GM12874 (cell line): ENCODE data around the gene SAMD1.

Experiments
- TF ChIP-seq, protein P1 (sequence below): IDR thresholded peaks from 2 replicates; pipeline ENCODE4 v1.5.1; 2011; ENCODE audit warnings: low read depth, mild to moderate bottlenecking, control low read depth, low read length, moderate library complexity; ENCODE audit not compliant: insufficient read depth

Gene SAMD1

DNA sequence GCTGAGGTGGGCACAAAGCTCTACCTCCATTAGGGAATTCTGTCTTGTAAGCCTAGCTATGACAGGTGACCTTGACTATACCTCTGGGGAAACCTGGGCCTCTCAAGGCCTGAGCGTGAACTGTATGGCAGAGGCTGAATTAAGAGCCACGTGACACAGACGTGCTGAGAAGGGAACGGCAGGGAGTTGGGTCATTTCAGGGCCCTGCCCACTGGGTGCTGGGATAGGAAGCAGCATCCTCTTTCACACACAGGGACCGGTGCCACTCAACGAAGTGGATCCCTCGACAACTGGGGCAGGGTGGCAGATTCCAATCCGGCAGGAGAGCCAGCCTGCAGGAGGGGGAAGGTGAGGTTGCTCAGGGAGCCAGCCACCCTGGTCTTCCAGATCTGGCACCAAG lies 36.6 kb upstream of the SAMD1 start:
- TF ChIP-seq, protein P1, sequence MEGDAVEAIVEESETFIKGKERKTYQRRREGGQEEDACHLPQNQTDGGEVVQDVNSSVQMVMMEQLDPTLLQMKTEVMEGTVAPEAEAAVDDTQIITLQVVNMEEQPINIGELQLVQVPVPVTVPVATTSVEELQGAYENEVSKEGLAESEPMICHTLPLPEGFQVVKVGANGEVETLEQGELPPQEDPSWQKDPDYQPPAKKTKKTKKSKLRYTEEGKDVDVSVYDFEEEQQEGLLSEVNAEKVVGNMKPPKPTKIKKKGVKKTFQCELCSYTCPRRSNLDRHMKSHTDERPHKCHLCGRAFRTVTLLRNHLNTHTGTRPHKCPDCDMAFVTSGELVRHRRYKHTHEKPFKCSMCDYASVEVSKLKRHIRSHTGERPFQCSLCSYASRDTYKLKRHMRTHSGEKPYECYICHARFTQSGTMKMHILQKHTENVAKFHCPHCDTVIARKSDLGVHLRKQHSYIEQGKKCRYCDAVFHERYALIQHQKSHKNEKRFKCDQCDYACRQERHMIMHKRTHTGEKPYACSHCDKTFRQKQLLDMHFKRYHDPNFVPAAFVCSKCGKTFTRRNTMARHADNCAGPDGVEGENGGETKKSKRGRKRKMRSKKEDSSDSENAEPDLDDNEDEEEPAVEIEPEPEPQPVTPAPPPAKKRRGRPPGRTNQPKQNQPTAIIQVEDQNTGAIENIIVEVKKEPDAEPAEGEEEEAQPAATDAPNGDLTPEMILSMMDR, result no peak

DNA sequence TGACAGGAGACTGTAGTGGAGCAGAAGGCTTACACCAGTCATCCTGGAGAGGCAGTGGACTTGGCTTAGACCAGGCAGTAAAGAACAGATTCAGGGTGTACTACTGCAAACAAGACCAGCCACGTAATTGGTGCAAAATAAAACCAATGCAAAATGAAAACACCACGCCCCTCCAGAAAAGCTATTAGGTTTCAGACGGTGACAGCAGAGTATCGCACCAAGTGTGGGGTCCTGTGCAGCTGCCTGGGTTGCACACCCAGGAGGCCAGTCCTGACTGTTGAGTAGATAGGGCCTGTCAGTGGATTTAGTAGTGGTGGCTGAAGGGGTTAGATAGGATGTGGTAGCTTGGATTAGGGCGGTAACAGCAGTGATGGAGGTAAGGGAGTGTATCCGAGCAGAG lies 32.4 kb upstream of the SAMD1 start:
- TF ChIP-seq, protein P1, result no peak

DNA sequence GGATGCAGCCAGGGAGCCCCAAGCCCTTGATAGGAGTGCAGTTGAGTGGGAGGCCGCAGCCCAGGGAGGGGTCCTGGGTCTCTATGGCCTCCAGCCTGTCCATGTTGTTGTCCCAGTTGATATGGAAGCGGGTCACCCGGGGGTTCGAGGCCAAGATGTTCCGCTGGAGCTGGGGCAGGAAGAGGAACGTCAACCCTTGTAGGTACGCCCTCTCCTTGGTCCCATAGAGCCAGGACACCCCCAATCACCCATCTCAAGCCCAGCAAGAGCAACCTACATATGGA lies 29.9 kb upstream of the SAMD1 start:
- TF ChIP-seq, protein P1, result no peak

DNA sequence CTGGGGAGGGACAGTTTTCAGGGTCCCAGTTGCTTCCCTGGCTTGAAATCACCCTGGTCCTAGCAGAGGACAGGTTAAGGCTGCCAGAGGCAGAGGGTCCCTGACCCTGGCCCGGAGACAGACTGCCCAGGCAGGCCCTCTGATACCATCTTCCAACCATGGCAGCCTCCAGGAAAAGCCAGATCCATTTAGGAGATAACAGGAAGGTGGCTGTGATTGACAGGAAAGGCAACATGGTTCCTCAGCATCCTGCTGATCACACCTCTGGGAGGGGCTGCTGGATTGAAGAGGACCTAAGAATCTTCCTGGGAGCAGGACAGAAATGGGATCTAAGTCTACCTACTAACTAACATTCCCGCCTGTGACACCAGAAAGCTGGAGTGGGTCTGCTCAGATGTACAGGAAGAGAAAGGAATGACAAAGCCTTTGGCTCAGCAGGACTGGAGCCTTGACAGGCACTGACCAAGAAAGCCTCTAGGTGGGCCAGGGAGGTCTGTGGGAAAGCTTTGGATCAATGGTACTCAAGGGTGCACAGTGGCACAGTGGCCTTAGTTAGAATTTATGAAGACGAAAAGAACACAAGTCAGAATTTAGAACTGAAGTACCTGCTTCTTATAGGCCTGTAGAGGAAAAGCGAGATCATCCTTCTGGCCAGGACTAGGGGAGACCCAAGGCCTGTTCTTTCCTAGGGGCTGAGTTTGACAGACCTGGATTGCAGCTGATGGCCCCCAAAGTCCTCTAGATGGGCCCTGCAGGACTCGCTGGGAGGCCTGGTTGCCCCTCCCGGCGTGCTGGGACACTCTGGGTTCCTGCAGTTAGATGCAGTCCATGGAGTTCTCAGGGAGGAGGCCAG lies 29.3 kb upstream of the SAMD1 start:
- TF ChIP-seq, protein P1, result no peak

DNA sequence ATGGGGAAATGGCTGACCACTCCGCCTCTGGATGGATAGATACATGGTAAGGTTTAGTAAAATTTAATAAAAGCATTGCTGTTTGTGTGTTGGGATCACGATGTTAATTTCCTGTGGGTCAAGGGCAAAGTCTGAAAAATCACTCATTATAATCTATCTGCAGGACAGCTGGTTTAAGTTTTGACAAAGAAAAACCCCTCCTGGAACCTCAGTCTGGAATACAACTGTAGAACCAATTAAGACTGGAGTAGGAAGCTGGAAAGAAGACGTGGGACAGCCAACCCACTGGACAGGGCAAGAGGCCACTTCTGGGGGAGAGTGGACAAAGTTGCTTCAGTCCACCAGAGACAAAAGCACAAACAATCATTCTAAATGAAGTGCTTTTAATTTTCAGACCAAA lies 28.6 kb upstream of the SAMD1 start:
- TF ChIP-seq, protein P1, result no peak

DNA sequence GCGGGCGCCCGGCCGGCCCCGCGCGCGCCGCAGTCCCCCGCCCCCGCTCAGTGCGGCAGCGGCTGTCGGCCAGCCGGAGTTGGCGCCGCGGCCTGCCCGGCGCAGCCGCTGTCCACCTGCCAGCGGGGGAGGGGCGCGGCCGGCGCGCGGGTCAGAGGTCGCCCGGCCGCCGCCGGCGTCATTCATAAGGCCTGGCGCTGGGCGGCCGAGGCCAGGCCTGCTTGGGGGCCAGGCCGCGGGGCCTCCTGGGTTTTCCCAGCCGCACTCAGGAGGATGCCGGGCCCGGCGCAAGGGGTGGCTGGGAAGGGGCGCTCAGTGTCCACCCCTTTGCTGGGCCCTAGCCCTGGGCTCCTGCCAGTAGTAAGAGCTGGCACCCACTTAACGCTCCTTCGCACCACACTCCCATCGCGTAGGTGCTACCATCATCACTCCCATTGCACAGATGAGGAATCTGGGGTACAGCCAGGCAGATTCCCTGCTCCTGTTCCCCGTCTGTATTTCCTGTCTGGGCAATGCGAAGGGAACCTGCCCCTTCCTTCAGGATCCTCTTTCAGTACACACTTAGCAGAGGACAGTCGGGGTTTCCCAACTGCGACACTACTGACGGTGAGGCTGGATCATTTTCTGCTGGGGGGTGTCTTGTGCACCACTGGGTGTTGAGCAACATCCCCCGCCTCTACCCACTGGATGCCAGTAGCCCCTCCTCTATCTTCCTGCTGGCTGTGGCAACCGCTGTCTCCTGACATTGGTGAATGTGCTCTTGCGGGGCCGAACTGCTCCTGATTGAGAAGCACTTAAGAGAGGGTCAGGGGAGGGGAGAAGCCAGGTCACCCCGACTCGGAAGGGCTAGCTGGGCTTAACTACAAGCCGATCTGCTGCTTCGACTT lies 27.9 kb upstream of the SAMD1 start:
- TF ChIP-seq, protein P1, result no peak

DNA sequence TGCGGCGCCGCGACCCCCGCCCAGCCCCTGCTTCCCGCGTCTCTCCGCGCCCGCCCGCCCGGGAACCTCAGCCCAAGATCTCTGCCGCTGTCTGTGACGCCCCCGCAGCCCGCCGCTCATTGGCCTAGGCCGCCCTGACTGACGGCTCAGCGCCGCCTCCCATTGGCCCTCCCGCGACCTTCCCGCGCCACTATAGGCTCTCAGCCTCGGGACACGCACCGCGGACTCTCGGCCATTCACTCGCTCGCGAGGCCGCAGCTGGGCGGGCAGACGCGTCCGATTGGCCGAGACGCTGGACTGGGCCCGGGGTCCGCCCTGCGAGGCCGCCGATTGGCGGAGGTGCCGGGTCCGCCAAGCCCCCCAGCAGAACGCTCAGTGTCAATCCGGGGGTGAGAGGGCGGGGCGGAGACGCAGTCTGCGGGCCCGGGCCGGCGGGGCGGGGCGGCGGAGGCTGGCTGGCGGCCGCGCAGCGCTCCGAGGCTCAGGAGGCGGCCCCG lies 27.2 kb upstream of the SAMD1 start, which contains the start of gene PRKACA:
TSS of gene PRKACA (minus strand) at position 95 of the 497 bp plus-strand sequence. CDS start 215 bp downstream, outside the sequence.
- TF ChIP-seq, protein P1, result no peak
